DMS114 treated with DMSO at 0.1 percent for 48 hours (cell line): ENCODE data around the gene SELENOO.
"Not testable (repeated sequence)": the region's sequence is repeated elsewhere in the genome, so short reads cannot be mapped to it uniquely, and the experiment has no call there.

Source experiments
- DNase-seq: peaks from one replicate; lab custom pipeline; 2025; ENCODE audit not compliant: unreplicated experiment; lab: John Stamatoyannopoulos, UW

The SELENOO gene, protein sequence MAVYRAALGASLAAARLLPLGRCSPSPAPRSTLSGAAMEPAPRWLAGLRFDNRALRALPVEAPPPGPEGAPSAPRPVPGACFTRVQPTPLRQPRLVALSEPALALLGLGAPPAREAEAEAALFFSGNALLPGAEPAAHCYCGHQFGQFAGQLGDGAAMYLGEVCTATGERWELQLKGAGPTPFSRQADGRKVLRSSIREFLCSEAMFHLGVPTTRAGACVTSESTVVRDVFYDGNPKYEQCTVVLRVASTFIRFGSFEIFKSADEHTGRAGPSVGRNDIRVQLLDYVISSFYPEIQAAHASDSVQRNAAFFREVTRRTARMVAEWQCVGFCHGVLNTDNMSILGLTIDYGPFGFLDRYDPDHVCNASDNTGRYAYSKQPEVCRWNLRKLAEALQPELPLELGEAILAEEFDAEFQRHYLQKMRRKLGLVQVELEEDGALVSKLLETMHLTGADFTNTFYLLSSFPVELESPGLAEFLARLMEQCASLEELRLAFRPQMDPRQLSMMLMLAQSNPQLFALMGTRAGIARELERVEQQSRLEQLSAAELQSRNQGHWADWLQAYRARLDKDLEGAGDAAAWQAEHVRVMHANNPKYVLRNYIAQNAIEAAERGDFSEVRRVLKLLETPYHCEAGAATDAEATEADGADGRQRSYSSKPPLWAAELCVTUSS

DNA sequence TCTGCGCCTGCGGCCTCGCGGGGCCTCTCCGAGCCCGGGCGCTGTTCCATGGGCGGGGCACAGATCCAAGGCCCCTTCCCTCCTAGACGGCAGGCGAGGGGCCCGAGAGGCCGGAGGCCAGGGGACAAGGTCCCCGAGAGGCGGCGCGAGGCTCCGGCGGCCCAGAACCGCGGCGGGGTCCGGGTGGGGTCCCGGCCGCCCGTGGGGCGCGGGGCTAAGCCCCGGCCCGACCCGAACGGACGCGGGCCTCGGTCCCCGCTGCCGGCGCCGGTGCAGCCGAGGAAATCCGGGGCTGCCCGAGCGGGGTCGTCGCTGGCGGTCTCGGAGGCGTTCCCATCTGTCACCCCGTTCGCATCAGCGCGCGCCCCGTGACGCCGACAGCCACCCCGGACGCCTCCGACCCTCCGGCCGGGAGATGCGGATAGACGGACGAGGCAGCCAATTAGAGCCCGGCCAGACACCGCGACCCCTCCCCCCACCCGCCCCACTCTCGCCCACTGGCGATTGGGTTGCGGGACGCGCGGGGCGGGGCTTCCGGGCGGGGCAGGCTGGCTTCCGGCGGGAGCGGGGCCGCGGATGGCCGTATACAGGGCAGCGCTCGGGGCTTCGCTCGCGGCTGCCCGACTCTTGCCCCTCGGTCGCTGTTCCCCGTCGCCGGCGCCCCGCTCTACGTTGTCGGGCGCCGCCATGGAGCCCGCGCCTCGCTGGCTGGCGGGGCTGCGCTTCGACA lies at the start of gene SELENOO:
Gene SELENOO, plus strand, starts transcription at position 551 of the 730 bp plus-strand sequence. Its CDS starts 26 bp downstream, at position 577.
- peak; percentile 63 for DNase-seq

- no peak for DNase-seq
Observed at GRCh38 chr22:50151571-50152537, 49.0 kb upstream of the SELENOO start.

- DNase-seq: no peak
Observed at GRCh38 chr22:50153056-50153755, 47.6 kb upstream of the SELENOO start.

GRCh38 chr22:50153756-50154140 lies 47.1 kb upstream of the SELENOO start:
- DNase-seq: no peak

DNA sequence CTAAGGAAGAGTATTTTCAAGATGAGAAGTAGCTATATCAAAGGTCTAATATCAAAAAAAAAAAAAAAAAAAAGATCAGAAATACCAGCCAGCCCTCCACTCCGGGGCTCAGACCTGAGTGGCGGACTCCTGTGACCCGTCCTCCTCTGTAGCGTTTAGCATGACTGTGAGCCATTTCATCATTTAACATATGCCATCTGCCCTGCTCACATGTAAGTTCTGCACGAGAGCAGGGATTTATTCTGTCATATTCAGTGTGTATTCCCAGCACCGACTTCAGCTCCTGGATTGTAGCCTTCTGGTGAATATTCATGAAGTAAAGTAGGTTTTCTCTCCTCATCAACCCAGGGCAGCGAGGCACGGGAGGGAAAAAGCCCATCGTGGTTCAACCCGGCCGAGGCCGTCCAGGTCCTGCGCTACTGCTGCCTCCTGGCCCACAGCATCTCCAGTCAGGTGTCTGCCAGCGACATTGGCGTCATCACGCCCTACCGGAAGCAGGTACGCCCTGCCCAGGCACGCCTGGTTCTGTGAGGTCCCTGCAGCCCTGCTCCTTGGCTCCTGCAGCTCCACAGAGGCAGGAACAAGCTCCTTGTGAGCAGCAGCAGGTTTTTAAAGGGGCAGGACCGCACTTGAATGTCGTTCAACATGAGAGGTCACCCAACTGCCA lies 43.0 kb upstream of the SELENOO start:
- DNase-seq: no peak

DNA sequence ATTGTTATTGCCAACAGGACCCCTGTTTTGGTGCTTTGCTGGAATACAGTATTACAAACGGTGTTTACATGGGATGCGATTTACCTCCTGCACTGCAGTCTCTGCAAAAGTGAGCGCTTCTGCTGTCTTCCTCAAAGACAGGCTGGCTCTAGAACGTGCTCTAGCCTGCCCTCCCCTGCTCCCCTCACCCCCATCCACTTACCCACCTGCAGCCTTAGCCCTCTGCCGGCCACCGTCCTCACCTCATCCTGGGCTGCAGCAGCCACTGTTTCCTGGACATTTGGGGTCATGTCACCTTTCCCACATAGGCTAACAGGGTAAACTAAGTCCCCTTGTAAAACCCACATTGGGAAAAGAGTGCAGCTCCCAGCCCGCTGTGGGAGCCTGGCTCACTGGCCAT lies 39.9 kb upstream of the SELENOO start:
- no peak for DNase-seq

DNA sequence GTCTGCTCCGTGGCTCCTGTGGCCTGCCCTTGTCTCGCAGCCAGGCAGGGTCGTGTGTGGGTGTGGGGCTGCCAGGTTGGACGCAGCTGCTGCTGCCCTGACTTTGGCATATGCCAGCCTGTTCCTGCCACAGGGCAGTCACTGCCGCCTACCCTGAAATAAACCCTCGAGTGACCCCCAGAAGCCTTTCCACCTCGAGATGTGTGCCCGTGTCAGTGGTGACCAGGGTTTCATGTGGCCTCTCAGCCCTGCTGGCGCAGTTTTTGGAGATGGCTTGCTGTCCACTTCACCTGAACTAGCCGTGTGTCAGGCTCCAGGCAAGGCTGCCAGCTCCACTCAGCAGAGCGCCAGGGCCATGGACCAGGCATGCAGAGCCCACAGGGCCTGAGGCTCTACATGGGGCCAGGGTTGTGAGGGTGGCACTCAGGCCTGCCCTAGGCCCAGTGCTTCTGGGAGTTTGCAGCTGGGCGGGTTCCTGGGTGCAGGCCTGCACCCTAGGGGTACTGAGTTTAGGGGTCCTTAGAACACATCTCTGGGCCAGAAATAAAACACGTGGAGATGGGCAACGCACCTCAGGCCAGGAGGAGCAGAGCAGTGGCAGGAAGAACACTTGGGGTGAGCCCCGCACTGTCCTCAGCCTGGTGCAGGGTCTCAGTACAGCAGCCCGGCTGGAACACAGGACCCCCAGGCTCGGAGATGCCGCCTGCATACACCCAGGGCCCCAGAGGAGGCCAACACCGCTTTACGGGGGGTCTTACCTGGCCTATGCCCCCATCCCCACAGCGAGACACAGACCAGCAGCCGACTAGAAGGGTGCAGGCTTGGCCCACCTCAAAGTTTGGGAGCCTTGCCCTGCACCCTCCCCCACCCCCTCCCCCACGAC lies 39.1 kb upstream of the SELENOO start:
- no peak for DNase-seq

- no peak for DNase-seq
Observed at GRCh38 chr22:50162391-50162956, 38.3 kb upstream of the SELENOO start.

GRCh38 chr22:50165436-50166123 lies 35.2 kb upstream of the SELENOO start:
- DNase-seq: no peak

GRCh38 chr22:50167689-50168489 lies 32.9 kb upstream of the SELENOO start:
- no peak for DNase-seq

DNA sequence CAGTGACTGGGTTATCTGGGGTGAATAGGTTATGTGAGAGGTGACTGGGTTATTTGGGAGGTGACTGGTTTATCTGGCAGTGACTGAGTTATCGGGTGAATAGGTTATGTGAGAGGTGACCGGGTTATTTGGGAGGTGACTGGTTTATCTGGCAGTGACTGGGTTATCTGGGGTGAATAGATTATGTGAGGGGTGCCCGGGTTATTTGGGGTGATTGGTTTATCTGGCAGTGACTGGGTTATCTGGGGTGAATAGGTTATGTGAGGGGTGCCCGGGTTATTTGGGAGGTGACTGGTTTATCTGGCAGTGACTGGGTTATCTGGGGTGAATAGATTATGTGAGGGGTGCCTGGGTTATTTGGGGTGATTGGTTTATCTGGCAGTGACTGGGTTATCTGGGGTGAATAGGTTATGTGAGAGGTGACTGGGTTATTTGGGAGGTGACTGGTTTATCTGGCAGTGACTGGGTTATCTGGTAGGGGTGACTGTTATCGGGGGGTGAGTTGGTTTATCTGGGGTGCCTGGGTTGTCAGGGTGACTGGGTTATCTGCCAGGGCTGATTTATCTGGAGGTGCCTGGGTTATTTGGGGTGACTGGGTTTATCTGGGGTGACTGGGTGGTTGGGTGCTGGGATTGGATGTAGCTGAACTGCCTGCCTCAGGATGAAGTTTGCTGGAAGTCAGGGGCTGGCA lies 32.2 kb upstream of the SELENOO start:
- not testable (repeated sequence) for DNase-seq

DNA sequence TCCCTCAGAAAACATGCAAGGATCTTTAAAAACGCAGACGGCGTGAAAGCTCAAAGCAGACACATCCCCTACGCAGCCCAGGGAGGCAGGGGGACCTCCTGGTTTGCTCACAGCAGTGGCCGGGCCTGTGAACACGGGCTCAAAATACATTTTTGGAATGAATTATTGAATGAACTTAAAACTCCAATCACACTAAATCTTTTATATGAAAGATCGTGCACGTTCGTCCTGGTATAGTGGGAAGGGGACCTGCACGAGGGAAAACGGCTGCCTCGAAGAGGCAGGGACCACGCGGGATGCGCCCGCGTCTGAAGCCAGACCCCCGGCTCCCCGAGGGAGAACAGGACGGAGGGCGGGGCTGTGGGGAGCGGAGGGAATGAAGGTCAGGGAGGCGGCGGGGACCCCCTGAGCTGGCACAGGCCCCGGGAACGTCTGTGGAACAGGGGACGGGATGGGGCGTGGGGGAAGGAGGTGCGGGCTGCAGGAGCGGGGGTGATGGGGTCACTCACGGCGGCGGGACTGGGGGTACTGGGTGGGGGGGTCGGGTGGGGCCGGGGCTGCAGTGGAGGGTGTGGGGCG lies 31.5 kb upstream of the SELENOO start:
- DNase-seq: no peak

DNA sequence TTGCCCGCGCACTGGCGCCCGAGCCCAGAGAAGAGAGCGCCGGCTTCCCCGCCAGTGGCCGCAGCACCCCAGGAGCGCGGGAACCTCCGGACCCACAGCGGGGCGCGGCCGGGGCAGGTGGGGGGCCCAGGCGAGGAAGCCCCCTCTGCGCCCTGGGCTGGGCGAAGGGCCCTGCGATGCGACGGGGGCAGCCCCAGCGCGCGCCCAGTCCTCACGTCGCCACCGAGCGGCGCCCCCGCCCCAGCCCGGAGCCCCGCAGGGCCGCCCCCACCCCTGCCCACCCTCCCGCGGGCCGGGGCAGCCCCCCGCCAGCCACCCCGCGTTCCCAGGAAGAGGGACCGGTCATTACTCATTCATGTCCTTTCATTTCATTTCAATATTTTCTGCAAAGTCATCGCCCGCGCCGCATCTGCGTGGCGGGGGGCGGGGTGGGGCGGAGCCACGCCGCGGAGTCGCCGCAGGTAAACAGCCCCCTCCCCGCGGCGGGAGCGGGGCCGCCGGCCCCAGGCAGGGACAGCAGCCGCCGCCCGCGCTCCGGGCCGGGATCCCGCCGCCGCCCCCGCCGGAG lies 31.0 kb upstream of the SELENOO start:
- DNase-seq: no peak

DNA sequence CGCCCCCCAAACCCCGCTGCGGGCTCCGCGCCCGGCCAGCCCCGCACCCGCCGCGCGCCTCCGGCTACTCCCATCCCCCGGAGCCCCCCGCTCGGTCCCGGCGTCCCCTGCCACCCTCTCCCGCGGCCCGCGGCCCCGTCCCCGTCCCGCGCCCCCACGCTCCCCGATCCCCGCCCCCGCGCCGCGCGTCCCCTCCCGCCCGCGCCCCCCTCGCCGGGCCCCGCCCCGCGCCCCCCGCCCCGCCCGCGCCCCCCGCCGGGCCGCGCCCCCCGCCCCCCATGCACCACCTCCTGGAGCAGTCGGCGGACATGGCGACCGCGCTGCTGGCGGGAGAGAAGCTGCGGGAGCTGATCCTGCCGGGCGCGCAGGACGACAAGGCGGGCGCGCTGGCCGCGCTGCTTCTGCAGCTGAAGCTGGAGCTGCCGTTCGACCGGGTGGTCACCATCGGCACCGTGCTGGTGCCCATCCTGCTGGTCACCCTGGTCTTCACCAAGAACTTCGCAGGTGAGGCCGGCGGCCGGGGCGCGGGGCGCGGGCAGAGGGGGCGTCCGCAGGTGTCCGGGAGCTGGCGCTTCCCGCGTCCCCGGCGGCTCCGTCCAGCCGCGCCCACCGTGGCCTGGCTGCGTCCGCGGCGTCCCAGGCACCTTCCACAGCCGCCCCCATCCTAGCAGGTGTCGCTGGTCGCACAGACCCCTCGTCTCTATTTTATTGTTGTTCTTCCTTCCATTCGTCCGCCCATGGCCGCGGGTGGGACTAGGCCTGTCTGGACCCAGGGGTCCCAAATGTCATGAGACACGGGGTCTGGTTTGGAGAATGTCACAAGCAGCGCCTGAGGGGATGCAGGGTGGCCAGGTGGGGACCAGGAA lies 30.1 kb upstream of the SELENOO start, which contains the start of gene PANX2:
Gene PANX2, plus strand, starts transcription at position 279 of the 866 bp plus-strand sequence. Its CDS starts 0 bp downstream, at position 279.
- no peak for DNase-seq
